Osteoblast (primary cell): ENCODE data around the gene GRIK3. TPM values are rescaled to one million over a fixed set of nuclear protein-coding genes. Genes with fewer than 3 reads are reported as not detected.

ENCODE experiments used
- DNase-seq: peaks from one replicate; pipeline ENCODE4 v3.0.0; 2011; ENCODE audit warnings: low spot score, mixed read lengths; ENCODE audit not compliant: insufficient read length; ENCODE audit errors: missing footprints
- H2AFZ ChIP-seq: 2 replicates; pipeline ENCODE4 v1.6.0; 2011; ENCODE audit warnings: mild to moderate bottlenecking, low read length
- H3K27ac ChIP-seq: 2 replicates; pipeline ENCODE4 v1.5.1; 2011; ENCODE audit warnings: mild to moderate bottlenecking, low read depth, low read length, moderate library complexity
- H3K27me3 ChIP-seq: 2 replicates; pipeline ENCODE4 v1.6.0; 2012; ENCODE audit warnings: mild to moderate bottlenecking, control low read depth, inconsistent platforms, low read length, moderate library complexity; ENCODE audit not compliant: insufficient read depth
- H3K36me3 ChIP-seq: 2 replicates; pipeline ENCODE4 v1.5.1; 2011; ENCODE audit warnings: mild to moderate bottlenecking, low read length, control low read depth, moderate library complexity; ENCODE audit not compliant: insufficient read depth
- H3K4me1 ChIP-seq: 2 replicates; pipeline ENCODE4 v1.5.1; 2011; ENCODE audit warnings: mild to moderate bottlenecking, low read length, control low read depth, moderate library complexity; ENCODE audit not compliant: insufficient read depth
- H3K4me2 ChIP-seq: 2 replicates; pipeline ENCODE4 v1.6.0; 2011; ENCODE audit warnings: mild to moderate bottlenecking, low read length; ENCODE audit not compliant: insufficient read depth
- H3K4me3 ChIP-seq: fragments of 200-600 bp; sonication (generic); 3 replicates; pipeline ENCODE4 v1.5.1; 2012; ENCODE audit warnings: mild to moderate bottlenecking, low read length, inconsistent platforms; ENCODE audit not compliant: insufficient read depth
- H3K79me2 ChIP-seq: 2 replicates; pipeline ENCODE4 v1.6.0; 2012; ENCODE audit warnings: mild to moderate bottlenecking, low read length, control low read depth, inconsistent platforms; ENCODE audit not compliant: insufficient read depth
- H3K9me3 ChIP-seq: 2 replicates; pipeline ENCODE4 v1.5.1; 2011; ENCODE audit warnings: low read depth, low read length, control low read depth
- H4K20me1 ChIP-seq: 2 replicates; pipeline ENCODE4 v1.6.0; 2012; ENCODE audit warnings: mild to moderate bottlenecking, low read length, control low read depth; ENCODE audit not compliant: insufficient read depth
- total RNA-seq: library from RNA; depleted of rRNA; stranded (reverse); fragments of >200 nt; gene quantifications from 2 replicates; pipeline ENCODE4 v1.2.3, GENCODE V29; 2012
- TF ChIP-seq, protein P1 (sequence below): IDR thresholded peaks from 2 replicates; pipeline ENCODE4 v1.5.1; 2011; ENCODE audit warnings: mild to moderate bottlenecking, low read depth, low read length, moderate library complexity; ENCODE audit errors: extremely low read depth

GRIK3 gene
- total RNA-seq, 1 donor, result not detected

DNA sequence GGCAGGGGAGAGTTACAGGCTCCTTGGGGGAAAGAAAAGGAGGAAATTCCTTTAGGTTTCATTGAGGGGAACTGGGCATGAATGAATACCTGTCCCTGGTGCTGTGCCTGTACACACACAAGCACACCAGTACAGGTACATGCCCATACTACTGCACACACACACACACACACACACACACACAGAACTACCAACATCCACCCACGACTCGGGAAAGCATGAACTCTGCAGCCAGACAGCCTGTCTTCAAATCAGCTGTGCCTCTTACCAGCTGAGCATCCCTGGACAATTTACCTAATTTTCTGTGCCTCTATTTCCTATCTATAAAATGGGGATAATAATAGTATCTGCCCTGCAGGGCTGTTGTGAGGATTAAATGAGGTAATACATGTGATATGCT is 7.2 kb upstream of the GRIK3 start:
- TF ChIP-seq, protein P1, sequence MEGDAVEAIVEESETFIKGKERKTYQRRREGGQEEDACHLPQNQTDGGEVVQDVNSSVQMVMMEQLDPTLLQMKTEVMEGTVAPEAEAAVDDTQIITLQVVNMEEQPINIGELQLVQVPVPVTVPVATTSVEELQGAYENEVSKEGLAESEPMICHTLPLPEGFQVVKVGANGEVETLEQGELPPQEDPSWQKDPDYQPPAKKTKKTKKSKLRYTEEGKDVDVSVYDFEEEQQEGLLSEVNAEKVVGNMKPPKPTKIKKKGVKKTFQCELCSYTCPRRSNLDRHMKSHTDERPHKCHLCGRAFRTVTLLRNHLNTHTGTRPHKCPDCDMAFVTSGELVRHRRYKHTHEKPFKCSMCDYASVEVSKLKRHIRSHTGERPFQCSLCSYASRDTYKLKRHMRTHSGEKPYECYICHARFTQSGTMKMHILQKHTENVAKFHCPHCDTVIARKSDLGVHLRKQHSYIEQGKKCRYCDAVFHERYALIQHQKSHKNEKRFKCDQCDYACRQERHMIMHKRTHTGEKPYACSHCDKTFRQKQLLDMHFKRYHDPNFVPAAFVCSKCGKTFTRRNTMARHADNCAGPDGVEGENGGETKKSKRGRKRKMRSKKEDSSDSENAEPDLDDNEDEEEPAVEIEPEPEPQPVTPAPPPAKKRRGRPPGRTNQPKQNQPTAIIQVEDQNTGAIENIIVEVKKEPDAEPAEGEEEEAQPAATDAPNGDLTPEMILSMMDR, result no peak
- H3K27me3 ChIP-seq, result no peaks in the 10 kb centered on the region
- no peak overlapping the region for H3K4me2 ChIP-seq
- DNase-seq, result no peak
- H4K20me1 ChIP-seq, result no peaks in the 10 kb centered on the region
- no peaks in the 10 kb centered on the region for H3K9me3 ChIP-seq
- H3K4me3 ChIP-seq, result no peak overlapping the region
- H3K36me3 ChIP-seq, result no peaks in the 10 kb centered on the region
- H2AFZ ChIP-seq, result no peak overlapping the region
- H3K27ac ChIP-seq, result no peak overlapping the region
- H3K79me2 ChIP-seq, result no peaks in the 10 kb centered on the region
- no peaks in the 10 kb centered on the region for H3K4me1 ChIP-seq

DNA sequence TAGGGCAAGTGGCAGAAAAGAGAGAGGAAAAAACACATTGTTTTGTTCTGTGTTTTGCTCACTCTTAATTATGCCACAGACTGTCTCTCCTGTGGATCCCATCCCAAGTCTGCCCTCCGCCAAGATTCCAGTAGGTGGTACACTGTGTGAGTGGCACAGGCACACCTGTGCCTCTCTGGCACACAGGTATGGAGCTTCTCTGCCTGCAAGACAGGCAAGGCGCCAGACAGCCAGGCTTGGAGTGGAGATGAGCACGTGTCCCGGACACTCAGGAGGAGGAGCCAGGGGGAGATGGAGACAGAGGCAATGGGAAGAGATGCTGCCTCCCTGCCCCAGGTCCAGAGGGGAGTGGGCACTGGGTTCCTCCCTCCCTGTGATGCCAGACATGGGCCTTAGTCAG is 6.5 kb upstream of the GRIK3 start:
- Histone ChIP-seq H3K9me3 (no peaks in the 10 kb centered on the region), H3K36me3 (no peaks in the 10 kb centered on the region), H3K79me2 (no peaks in the 10 kb centered on the region), H2AFZ (no peak overlapping the region), H3K27ac (no peak overlapping the region), H3K4me3 (no peak overlapping the region), H3K4me2 (no peak overlapping the region), H3K27me3 (peaks cover 7% of the 10 kb centered on the region), H4K20me1 (no peaks in the 10 kb centered on the region), H3K4me1 (no peaks in the 10 kb centered on the region)
- no peak for DNase-seq
- TF ChIP-seq, protein P1, result no peak

DNA sequence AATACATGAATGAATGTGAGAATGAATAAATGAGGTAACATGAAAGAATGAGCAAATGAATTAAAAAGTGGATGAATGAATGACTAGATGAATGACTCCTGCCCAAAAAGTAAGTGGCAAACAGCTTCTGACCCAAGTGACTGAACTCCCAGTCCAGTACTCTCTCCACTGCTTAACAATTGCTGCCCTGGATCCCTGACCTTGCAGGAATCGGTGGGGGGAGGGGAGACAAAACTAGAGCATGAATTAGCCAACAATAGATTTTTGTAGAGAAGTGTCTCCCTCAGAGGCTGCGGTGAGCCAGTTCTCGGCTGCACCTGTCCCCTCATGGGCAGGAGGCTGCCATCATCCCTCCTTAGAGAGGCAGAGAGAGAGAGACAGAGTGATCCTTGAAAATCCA is 5.9 kb upstream of the GRIK3 start:
- peaks cover 11% of the 10 kb centered on the region for H3K27me3 ChIP-seq
- no peaks in the 10 kb centered on the region for H3K79me2 ChIP-seq
- no peaks in the 10 kb centered on the region for H3K36me3 ChIP-seq
- no peaks in the 10 kb centered on the region for H3K9me3 ChIP-seq
- H4K20me1 ChIP-seq, result no peaks in the 10 kb centered on the region
- H3K4me2 ChIP-seq, result no peak overlapping the region
- no peak overlapping the region for H2AFZ ChIP-seq
- DNase-seq, result no peak
- no peaks in the 10 kb centered on the region for H3K4me1 ChIP-seq
- H3K27ac ChIP-seq, result no peak overlapping the region
- no peak overlapping the region for H3K4me3 ChIP-seq
- TF ChIP-seq, protein P1, result no peak

DNA sequence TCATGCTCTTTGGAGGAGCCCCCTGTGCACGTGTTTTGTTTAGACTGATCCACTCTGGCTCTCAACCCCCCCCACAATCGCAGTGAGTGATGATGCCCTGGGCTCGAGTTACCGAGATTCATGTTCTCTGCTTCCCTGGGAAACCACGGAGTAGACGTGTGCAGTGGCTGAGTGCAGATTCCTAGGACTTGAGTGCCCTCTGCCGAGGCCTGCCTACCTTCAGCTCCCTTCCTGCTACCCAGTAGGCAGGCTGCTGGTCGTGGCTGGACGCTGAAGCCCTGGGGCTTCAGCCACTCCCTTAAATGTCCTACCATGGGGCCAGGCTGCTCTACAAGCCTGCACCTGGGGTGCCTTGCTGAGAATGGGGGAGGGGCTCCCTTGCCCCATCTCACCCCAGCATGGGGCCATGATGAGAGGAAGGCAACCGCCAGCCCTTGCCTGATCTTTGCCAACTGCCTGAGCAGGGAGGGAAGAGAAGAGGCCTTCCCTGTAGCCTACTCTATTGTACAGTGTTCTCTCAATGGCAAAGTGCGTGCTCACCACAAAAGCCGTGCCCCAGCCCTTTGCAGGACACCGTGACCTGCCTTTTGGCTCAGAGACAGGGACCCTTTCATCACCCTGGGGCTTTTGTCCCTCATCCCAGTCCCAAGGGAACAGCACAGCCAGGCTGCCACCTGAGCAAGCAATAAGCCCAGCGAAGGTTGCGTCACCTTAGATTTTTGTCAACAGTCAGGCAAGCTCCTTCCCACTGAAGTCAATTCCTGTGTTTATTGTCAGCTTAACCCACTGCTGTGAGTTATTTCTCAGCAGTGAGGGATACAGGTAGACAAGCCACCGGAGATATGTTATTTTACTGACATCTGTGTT is 4.1 kb upstream of the GRIK3 start:
- H3K4me2 ChIP-seq, result no peak overlapping the region
- H3K4me1 ChIP-seq, result no peaks in the 10 kb centered on the region
- H3K79me2 ChIP-seq, result no peaks in the 10 kb centered on the region
- no peaks in the 10 kb centered on the region for H4K20me1 ChIP-seq
- DNase-seq, result no peak
- H2AFZ ChIP-seq, result no peak overlapping the region
- TF ChIP-seq, protein P1, result no peak
- no peak overlapping the region for H3K4me3 ChIP-seq
- H3K9me3 ChIP-seq, result no peaks in the 10 kb centered on the region
- no peak overlapping the region for H3K27ac ChIP-seq
- no peaks in the 10 kb centered on the region for H3K36me3 ChIP-seq
- H3K27me3 ChIP-seq, result peaks cover 19% of the 10 kb centered on the region
